Muscle layer of colon (tissue), 2 donors: Measurements from ENCODE around the gene MAML2.

Source experiments
- H3K27ac ChIP-seq: one replicate; pipeline ENCODE4 v1.7.0; 2013; ENCODE audit warnings: low read depth, mild to moderate bottlenecking, low read length, moderate library complexity
- H3K27me3 ChIP-seq, 2 donors: one replicate each; pipeline ENCODE4 v1.7.0; 2013; ENCODE audit warnings: low read length in 2 of 2, mild to moderate bottlenecking in 2 of 2; ENCODE audit not compliant: insufficient read depth in 2 of 2, control insufficient read depth in 1 of 2
- H3K36me3 ChIP-seq: one replicate; pipeline ENCODE4 v1.7.0; 2013; ENCODE audit warnings: mild to moderate bottlenecking, low read length; ENCODE audit not compliant: insufficient read depth
- H3K4me1 ChIP-seq: one replicate; pipeline ENCODE4 v1.7.0; 2013; ENCODE audit warnings: mild to moderate bottlenecking, low read length; ENCODE audit not compliant: insufficient read depth
- H3K4me3 ChIP-seq, 2 donors: one replicate each; pipeline ENCODE4 v1.7.0; 2013; ENCODE audit warnings: low read length in 2 of 2, low read depth in 1 of 2, mild to moderate bottlenecking in 1 of 2, moderate library complexity in 1 of 2
- H3K9ac ChIP-seq: one replicate; pipeline ENCODE4 v1.7.0; 2013; ENCODE audit warnings: low read length
- H3K9me3 ChIP-seq: one replicate; pipeline ENCODE4 v1.7.0; 2013; ENCODE audit warnings: mild to moderate bottlenecking, low read length
- donor health status: abdominal sarcoma.
- donor health status: Adenocarcinoma of cecum.

The MAML2 gene

DNA sequence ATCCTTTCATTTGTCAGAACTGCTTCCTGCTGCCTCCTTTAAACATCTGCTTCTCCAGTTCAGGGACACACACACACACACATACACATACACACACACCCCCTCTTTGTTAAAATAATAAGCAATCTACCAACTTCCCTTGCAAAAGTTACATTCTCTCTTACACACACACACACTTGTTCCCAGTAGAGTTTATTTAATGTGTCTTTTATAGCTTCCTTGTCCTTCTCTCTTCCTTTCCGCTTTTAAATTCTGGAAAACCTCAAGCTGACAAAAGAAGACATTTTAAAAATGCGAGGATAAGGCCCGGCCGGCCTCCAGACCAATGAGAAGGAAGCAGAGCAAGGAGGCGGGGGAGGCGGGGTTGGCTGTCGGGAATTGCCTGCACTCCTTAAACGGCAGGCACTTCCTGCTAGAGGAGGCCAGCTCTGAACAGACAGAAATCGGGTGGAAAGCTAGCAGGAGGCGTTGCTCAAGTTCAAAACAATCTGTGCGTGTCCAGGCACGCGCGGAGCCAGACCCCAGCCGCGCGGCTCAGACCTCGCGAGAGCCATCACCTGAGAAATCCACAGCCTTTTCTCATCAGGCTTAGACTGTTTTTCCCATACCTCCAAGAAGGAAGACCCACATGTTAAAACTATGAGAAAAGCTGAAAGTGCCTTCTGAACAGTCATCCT lies 99.9 kb downstream of the MAML2 start:
- no peaks in the 10 kb centered on the region for H3K36me3 ChIP-seq
- peak overlapping the region; percentile 25 for H3K9ac ChIP-seq
- peak overlapping the region; percentile 86 for H3K27ac ChIP-seq
- no peaks in the 10 kb centered on the region for H3K9me3 ChIP-seq
- H3K27me3 ChIP-seq: no peaks in the 10 kb centered on the region
- peak overlapping the region in 1 of 2 donors; percentile 51 for H3K4me3 ChIP-seq
- H3K4me1 ChIP-seq: peaks cover 20% of the 10 kb centered on the region

DNA sequence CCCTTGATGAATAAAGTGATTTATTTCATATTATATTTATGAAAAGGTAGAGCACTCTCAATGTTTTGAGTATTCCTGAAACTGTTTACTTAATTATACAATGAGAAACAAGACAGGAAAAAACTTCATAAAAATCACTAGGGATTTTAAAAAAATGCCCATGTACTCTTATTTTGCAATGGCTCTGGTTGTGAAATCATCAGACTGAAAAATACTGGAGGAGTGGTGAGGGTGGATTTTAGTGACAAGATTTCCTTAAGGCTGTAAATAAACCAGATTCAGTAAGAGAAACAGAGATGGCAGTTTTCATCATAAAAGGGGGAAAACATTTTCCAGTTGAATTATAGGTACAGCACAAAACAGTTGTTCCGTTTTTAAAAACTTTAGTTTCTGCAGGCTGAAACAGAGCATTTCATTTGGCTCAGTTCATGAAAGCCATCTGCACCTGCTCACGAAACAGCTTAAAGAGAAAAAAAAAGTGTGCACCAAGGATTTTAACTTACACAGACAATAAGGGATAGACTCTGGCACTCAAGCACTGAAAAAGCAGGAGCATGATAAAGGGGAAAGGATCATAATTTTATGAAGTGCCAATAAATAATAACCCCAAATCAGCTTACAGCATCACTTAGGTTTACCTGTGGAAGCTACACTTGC lies 100.7 kb downstream of the MAML2 start:
- Histone ChIP-seq H3K27ac (peak overlapping the region; percentile 86), H3K4me1 (peaks cover 27% of the 10 kb centered on the region), H3K4me3 (peak overlapping the region in 1 of 2 donors; percentile 51), H3K36me3 (no peaks in the 10 kb centered on the region), H3K9me3 (no peaks in the 10 kb centered on the region), H3K27me3 (no peaks in the 10 kb centered on the region), H3K9ac (peak overlapping the region; percentile 25)

DNA sequence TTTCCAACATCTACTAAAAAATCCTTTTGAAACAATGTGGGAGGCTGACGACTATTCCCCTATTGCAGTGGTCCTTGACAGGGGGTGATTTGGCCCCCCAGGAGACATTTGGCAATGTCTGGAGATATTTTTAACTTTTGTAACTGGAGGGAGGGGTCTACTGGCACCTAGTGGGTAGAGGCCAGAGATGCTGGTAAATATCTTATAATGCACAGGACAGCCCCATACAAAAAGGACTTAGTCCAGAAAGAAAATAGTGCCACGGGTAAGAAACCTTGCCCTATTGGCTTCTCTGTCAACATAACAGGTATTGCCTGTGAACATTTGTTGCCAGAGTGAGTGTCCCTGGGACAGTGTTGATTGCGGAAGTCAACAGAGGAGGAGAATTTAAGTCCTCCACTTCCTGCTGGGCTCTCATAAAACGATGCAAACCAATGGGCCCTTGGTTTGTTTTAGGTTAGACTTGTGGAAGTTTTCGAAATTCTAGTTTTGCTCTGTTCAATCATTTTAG lies 101.6 kb downstream of the MAML2 start:
- Histone ChIP-seq H3K9ac (no peak overlapping the region), H3K4me1 (peaks cover 36% of the 10 kb centered on the region), H3K36me3 (no peaks in the 10 kb centered on the region), H3K27ac (no peak overlapping the region), H3K27me3 (no peaks in the 10 kb centered on the region), H3K4me3 (no peak overlapping the region), H3K9me3 (no peaks in the 10 kb centered on the region)

DNA sequence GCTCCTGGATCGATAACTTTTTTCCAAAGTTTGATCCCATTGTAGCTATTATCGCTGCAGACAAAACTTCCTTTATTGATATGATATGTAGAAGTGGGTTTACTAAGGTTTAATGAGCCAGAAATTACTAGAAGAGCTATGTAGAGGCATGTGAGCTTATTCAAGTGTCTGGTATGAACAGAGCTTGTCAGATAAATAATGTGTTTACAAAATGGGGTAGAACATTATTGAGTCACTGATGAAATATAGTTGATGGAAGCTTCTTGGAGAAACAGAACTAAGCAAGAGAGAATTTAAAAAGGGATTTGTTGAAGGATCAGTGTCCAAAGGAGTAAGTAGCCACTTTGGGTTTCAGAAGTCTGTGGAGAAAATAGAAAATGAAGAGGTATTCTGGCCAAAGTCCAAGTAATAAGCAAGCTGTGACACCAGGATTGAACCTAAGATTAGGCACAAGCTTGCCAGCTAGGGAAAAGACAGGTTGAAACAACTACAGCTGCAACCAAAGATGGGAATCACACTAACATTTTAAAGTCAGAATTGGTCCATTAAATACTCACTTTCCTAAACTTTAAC lies 104.3 kb downstream of the MAML2 start:
- no peak overlapping the region for H3K9ac ChIP-seq
- H3K27me3 ChIP-seq: no peaks in the 10 kb centered on the region
- no peak overlapping the region for H3K27ac ChIP-seq
- no peaks in the 10 kb centered on the region for H3K36me3 ChIP-seq
- H3K4me1 ChIP-seq: peaks cover 46% of the 10 kb centered on the region
- no peaks in the 10 kb centered on the region for H3K9me3 ChIP-seq
- no peak overlapping the region for H3K4me3 ChIP-seq

DNA sequence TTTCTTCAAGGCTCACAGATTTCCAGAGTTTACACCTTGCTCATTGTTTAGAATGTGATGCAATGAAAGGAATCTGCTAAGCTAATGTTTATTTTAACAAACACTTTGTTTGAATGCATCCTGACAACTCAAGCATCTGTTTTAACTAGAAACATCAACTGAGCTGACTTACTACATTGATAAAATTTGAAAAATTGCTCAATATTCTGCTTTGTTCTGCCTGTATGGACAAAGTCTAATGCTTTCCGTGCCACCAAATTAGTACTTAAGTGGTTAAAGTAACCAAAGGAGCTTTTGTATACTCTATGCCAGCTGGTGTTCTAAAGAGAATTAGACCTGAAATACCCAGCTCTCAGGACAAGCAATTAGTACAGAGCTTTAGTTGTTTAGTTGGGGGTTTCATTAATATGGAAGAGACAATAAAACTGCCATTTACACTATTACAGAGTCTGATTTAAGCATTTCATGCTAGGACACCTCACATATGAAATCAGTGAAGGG lies 105.2 kb downstream of the MAML2 start:
- H3K4me1 ChIP-seq: peaks cover 44% of the 10 kb centered on the region
- H3K9ac ChIP-seq: no peak overlapping the region
- H3K27ac ChIP-seq: no peak overlapping the region
- no peak overlapping the region for H3K4me3 ChIP-seq
- H3K27me3 ChIP-seq: no peaks in the 10 kb centered on the region
- H3K9me3 ChIP-seq: no peaks in the 10 kb centered on the region
- H3K36me3 ChIP-seq: no peaks in the 10 kb centered on the region

DNA sequence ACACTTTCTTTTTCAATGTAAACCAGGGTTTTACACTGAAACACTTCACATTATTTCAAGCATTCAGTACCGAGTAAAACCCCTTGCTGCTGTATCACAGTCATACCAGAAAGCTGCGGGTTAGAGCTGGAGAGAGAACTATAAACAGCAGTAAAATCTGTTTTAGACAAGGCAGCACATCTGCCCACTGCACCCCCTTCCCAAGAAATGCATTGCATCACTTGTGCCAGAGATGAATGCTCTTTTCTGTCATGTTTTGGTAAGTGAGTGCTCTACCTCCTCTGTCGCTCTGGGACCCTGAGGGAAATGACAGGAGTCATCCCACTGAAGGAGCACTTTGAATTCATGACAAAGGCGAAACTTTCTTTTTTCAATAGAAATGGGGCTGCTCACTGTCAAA lies 107.2 kb downstream of the MAML2 start:
- Histone ChIP-seq H3K27ac (peak overlapping the region; percentile 16), H3K4me1 (peaks cover 38% of the 10 kb centered on the region), H3K9me3 (no peaks in the 10 kb centered on the region), H3K36me3 (no peaks in the 10 kb centered on the region), H3K27me3 (no peaks in the 10 kb centered on the region), H3K9ac (no peak overlapping the region), H3K4me3 (no peak overlapping the region)

DNA sequence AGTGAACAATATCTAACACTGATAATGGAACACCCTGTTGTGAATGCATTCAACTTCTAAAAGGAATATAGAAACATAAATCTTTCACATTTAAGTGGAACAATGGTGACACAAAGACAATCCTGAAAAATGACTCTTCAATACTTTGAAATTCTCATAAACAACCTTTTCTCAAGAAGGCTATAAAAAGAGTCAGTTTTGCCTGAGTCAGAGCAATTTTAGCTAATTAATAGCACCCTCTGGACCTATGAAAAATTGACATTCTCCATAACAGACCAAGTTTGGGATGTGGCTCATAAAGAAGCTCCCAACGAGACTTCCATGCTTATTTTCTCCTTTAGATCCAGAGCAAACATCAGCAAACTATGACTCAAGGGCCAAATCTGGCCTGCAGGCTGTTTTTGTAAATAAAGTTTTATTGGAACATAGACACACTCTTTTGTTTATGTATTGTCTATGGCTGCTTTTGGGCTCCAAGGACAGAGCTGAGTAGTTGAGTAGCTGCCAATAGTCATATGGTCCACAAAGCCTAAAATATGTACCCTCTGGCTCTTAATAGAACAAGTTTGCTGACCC lies 108.0 kb downstream of the MAML2 start:
- H3K9ac ChIP-seq: no peak overlapping the region
- no peak overlapping the region for H3K4me3 ChIP-seq
- no peaks in the 10 kb centered on the region for H3K27me3 ChIP-seq
- peaks cover 38% of the 10 kb centered on the region for H3K4me1 ChIP-seq
- H3K9me3 ChIP-seq: no peaks in the 10 kb centered on the region
- peak overlapping the region; percentile 16 for H3K27ac ChIP-seq
- H3K36me3 ChIP-seq: no peaks in the 10 kb centered on the region

DNA sequence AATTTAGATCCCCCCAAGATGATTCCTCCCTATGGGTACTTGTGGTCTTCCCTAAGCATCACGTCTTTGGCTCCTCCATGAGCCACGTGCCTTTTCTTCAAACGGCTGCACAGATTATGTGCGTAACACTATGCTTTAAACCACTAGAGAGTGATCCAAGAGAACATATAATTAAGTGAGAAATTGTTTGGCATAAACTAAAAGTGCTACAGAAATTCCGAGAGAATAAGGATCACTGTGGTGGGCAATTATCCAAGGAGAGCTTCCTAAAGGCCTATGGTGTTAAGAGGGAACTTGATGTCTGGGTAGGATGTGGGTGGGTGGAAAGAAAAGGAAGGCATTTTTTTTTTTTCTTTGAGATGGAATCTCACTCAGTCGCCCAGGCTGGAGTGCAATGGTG lies 110.9 kb downstream of the MAML2 start:
- Histone ChIP-seq H3K9ac (no peak overlapping the region), H3K9me3 (no peaks in the 10 kb centered on the region), H3K4me1 (peaks cover 25% of the 10 kb centered on the region), H3K27me3 (no peaks in the 10 kb centered on the region), H3K4me3 (no peak overlapping the region), H3K27ac (no peak overlapping the region), H3K36me3 (no peaks in the 10 kb centered on the region)

DNA sequence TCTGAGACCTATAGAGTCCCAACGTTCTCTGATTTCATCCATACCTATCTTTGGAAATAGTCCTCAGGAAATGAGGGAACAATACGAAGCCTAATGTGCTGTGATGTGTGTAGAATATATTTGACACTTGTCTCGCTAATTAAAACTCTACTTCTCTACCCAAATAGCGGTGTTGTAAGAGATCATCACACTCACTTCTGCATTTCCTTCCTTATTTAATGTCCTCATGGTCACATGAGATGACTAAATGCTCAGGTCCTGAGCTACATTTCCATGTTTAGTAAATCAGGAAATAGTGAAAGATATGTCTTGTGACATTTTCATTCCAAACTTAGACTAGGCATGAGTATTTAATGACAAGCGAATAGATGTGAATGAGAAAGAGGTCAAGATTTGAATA lies 112.3 kb downstream of the MAML2 start:
- H3K4me3 ChIP-seq: no peak overlapping the region
- no peaks in the 10 kb centered on the region for H3K9me3 ChIP-seq
- no peak overlapping the region for H3K27ac ChIP-seq
- no peaks in the 10 kb centered on the region for H3K36me3 ChIP-seq
- H3K4me1 ChIP-seq: peaks cover 11% of the 10 kb centered on the region
- no peaks in the 10 kb centered on the region for H3K27me3 ChIP-seq
- H3K9ac ChIP-seq: no peak overlapping the region

DNA sequence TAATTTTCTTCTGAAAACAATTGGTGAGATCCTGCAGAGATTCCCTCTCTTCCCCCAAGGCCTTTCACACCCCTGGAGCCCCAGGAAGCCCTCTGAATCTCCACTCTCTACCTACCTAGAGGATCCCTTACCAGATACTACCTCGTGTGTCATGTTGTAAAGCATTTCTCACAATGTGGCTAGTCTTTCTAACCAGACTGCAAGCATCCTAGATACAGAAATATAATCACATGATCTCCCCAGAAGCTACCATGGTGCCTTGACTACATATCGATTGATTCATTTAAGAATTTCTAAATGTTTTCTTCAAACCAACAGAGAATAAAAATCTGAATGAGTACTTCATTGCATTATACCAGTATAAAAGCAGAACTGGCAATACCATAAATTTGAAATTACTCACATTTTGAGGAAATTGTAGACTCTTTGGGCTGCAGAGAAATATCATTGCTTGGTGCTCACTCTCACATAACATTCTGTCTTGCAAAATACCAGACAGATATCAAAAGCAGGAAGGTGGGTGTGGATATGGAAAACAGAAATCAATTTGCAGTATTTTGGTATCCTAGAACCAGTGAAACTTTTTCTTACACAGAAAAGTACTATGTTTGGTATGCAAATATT lies 113.5 kb downstream of the MAML2 start:
- H3K9ac ChIP-seq: no peak overlapping the region

DNA sequence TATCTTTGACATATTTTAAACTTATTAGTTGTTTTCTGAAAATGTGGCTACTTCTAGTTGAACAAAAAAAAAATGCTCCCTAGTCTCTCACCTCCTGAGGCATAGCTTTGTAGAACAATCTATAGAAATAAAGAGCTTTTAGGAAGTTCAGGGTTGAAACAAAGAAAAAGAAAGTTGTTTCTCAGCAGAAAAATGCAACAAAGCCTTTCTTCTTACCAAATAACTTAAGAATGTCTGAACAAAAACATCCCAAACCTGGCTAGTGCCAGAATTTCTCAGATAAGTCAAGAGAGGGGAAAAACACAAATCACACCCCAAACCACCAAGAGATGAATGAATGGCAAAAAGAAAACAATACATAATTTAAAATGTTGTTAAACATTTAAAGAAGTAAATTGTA lies 114.1 kb downstream of the MAML2 start:
- Histone ChIP-seq H3K4me3 (no peak overlapping the region), H3K27me3 (no peaks in the 10 kb centered on the region), H3K9me3 (no peaks in the 10 kb centered on the region), H3K27ac (no peak overlapping the region), H3K9ac (no peak overlapping the region), H3K4me1 (peaks cover 8% of the 10 kb centered on the region), H3K36me3 (no peaks in the 10 kb centered on the region)

More for the DNA sequence above, 113.5 kb downstream of the MAML2 start:
- no peak overlapping the region for H3K27ac ChIP-seq
- no peak overlapping the region for H3K4me3 ChIP-seq
- H3K4me1 ChIP-seq: peaks cover 8% of the 10 kb centered on the region
- H3K36me3 ChIP-seq: no peaks in the 10 kb centered on the region
- no peaks in the 10 kb centered on the region for H3K27me3 ChIP-seq
- no peaks in the 10 kb centered on the region for H3K9me3 ChIP-seq
